Hepatic stellate cell (primary cell): Measurements from ENCODE around the gene CIB2.

ENCODE experiments used
- DNase-seq: peaks from one replicate; pipeline ENCODE4 v3.0.0; 2011; ENCODE audit warnings: low spot score

Gene CIB2

DNA sequence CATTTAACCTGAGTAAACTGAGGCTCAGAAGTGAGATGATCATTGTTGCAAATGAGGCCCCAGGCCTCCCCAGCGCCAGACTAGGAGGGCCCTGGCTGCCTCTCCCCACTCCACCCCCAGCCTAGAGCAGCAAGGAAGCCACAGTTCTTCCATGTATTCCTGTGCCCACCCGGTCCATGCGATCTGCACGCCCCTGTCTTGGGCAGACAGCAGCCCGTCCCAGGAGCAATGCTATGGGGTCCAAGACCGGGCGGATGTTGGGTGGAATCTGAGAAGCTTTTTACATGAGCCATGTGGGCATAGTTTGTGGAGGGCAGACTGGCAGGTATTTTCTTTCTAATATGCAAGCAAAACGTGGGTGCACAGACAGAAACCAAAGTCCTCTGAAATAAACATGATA, 23.8 kb downstream of the CIB2 start:
- no peak for DNase-seq

DNA sequence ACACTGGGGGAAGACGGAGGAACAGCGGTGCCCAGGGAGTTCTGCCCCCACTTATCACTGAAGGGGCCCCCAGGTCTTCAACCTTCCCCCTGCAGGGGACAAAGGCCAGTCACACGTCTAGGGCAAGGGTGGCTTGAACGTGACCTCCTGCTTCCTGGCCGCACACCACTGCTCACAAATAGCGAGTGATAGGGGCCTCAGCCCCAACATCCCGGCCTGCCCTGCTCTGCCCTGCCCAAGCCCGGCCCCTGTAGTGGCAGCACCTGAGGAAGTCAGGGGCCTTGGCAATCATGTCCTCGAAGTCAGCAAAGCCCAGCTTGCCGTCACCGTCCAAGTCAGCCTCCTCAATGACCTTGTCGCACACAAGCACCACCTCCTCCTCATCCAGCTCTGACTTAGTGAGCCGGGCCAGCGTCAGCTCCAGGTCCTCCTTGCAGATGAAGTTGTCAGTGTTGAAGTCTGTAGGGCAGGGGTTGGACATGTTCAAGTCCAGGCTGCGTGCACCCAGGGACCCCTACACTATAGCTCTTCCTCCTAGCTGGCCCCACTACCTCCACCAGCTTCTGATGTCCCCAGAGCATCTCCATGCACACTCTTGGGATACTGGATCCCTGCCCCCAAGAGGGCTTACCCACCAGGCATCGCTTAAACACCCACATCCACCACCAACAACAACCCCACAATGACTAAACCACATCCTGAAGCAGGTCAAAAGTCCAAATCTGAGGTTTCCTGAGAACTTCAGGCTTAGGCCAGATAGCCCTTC, 25.6 kb downstream of the CIB2 start:
- DNase-seq = peak; percentile 35

GRCh38 chr15:78104566-78105475, 26.4 kb downstream of the CIB2 start:
- no peak for DNase-seq

- no peak for DNase-seq
These were observed 27.1 kb downstream of the CIB2 start for GRCh38 chr15:78104119-78104479.

- no peak for DNase-seq
These were observed 27.7 kb downstream of the CIB2 start for GRCh38 chr15:78103406-78104118.

DNA sequence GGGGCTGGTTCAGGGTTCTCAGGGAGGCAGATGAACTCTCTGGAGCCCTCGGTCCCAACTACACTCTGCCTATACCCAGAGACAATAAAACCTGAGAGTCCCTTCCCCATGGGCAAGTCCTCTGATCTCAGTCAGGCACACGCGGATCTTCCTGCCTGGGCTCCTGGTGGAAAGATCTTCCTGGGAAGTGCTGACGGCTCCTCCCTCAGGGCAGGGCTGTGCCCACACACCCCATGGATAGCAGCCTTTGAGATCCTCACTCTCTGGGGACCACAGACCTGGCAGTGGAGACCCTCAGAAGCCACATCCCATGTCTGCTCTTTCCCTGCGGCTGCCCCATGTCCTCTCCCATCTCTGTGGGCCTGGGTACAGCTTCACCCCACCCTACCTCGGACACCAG, 28.5 kb downstream of the CIB2 start:
- DNase-seq = no peak

GRCh38 chr15:78102211-78102610, 29.0 kb downstream of the CIB2 start:
- no peak for DNase-seq

GRCh38 chr15:78101423-78102105, 29.7 kb downstream of the CIB2 start:
- no peak for DNase-seq

GRCh38 chr15:78100886-78101285, 30.4 kb downstream of the CIB2 start:
- no peak for DNase-seq

- DNase-seq = no peak
These were observed 33.0 kb downstream of the CIB2 start for GRCh38 chr15:78098131-78098755.

DNA sequence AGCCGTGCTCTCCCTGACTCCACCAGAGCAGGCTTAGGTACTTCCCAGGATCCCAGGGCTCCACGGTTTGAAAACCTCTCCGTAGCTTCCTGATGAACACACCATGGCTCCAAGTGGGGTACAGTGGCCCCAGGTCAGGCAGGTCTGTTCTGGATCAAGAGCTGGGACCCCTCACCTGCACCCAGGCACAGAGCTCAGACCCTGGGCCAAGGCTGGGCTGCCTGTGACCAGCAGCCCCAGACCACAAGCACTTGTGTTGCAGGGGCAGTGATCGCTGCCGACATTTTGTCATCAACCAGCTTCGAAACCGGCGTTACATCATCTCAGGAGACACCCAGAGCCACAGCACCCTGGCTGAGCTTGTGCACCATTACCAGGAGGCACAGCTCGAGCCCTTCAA, 33.6 kb downstream of the CIB2 start:
- no peak for DNase-seq

- DNase-seq = peak; percentile 92
These were observed 37.8 kb downstream of the CIB2 start for GRCh38 chr15:78093242-78094020.

GRCh38 chr15:78092261-78093041, 38.8 kb downstream of the CIB2 start, which contains the start of gene SH2D7:
Gene SH2D7 (plus strand): TSS chr15:78092561. CDS start chr15:78092585, 24 bp downstream.
- DNase-seq = no peak

DNA sequence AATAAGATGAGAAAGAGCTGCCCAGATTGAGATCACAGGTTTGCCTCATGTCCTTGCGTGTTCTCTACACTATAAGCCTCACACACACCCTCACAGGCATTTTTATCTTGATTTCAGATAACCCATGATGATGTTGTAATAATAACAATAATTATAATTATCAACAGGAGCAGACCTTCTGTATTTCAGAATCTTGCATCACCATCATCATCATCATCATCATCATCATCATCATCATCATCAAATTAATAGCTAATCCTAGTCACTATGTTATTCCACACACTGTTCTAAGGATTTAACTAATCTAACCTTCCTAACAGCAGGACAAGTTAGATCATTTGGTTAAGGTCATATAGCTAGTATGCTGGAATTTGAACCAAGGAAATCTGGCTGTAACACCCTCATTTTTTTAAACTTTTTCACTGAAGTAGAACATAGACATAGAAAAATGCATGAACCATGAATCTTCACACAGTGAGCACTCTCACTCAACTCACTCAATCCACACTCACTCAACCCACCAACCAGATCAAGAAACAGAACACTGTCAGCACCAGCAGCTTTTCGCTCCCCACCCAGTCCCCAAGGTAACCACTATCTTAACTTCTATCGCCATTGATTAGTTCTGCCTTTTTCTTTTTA, 40.7 kb downstream of the CIB2 start:
- DNase-seq = no peak

- DNase-seq = no peak
These were observed 42.5 kb downstream of the CIB2 start for GRCh38 chr15:78088773-78089080.

DNA sequence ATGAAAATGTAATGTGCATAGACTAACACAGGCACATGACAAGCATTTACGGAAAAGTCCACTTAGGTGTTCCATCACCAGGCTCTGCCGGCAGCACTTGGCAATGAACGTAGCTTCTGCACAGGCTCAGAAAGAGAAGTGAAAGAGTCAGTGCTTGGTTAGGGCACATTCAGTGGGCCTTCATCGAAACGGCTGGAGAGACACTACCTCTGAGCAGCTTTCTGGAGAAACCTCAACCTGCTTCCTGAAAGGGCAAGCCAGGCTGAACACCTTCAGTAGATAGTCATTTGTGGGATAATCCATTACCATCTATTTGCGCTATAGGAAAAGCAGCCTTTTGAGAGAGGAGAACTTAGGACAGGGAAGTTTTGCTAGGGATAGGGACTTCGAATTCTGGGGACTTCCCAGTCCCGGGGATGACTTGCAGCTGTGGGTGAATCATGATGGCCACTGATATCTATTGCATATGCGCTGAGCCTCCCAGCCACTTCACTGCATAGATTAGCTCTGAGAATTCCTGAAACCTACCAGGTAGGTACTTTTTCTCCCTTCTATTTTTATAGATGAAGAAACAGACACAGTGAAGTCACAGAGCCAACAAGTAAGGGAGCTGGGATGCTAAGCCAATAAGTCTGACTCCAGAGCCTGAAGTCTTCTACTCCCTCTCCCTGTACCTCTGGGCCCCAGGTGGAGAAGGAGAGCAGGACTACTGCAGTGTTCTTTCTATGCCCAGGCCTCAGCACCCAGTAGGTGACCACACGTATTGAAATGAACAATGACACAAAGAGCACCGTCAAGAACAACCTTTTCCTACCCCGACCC, 43.1 kb downstream of the CIB2 start:
- no peak for DNase-seq

DNA sequence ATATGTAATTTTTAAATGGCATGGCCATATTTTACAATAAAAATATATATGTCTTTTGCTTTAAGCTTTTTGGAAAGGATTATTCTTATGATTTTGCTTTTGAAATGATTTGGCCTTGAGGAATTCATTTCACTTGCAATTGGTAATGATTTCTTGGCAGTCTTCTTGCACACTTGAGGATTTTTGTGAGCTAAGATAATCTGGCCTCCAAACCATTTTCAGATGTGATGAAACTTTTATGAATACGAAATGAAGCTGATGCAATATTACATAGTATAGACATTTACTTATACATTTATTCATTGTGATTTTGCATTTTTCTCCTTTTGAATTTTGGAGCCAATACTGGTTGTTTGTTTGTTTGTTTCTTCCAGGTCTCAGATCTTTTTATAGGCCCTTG, 45.3 kb downstream of the CIB2 start:
- no peak for DNase-seq

DNA sequence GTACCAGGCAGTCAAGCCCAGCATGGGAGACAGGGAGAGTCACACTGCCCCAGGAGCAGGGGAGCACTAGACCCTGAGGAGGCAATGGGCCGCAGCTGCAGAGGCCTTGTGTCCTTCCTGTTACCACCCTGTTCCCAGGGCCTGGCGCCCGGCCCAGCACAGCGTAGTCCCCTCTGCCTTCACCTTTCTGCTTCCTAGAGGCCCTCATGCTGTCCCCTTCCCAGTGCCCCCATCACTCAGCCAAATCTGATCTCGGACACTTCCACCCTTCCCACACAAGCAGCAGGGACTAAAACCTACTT, 46.8 kb downstream of the CIB2 start:
- no peak for DNase-seq
